ENCODE data around the gene EIF2B4.
A peak's percentile ranks its signal among the peaks of the same experiment; 100 is the strongest.
"Not testable (repeated sequence)": the region's sequence is repeated elsewhere in the genome, so short reads cannot be mapped to it uniquely, and the experiment has no call there.

Gene EIF2B4

DNA sequence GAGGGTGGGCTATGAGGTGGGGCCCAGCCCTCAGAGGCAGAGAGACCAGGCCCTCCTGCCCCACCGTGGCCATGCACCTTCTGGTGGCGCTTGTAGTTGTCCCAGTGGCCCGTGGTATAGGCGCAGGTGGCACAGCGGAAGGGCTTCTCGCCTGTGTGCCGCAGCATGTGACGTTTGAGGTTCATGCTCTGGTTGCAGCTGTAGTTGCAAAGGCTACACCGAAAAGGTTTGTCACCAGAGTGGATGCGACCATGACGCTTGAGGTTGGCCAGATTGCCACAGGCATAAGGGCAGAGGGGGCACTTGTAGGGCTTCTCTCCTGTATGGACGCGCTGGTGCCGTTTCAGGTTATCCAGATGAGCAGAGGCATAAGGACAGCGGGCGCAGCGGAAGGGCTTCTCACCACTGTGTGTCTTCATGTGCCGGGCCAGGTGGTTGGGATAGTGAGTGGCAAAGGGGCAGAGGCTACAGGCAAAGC, 7.5 kb upstream of the EIF2B4 start:
- no peak for DNase-seq (ENCODE audit: low spot score)

DNA sequence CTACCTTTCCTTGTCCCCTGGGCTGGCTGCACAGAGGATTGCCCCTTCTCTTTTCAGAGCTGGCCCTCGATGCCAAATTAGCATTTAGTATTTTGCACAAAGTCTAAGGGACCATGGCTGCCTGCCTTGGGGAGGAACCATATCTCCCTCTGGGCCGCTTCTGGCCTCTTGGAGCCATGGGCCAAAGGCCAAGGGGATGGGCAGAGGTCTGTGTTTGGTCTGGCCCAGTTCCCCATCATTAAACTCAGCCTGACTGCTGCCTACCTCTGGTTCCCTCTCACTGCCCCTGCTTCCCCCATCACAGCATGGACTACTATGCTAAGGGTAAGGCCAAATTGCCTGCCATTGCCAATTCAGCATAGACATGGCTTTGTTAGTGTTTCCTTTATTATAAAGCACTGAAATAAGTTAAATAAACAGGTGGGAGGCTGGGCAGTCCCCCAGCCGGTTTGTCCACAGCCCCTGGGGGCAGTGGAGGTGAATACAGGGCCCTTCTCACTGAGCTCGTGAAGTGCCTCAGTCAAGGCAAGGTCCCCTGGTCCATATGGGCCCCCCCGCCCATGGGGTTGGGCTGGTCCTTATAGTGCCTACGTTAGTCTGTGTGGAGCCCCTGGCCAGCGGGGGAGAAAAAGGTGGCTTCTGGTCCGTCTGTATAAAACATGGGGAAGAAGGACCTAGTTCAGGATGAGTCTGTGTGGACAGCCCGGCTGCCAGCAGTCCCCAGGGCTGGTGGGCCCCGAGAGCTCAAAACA, 6.9 kb upstream of the EIF2B4 start:
- DNase-seq (ENCODE audit: low spot score), result no peak

DNA sequence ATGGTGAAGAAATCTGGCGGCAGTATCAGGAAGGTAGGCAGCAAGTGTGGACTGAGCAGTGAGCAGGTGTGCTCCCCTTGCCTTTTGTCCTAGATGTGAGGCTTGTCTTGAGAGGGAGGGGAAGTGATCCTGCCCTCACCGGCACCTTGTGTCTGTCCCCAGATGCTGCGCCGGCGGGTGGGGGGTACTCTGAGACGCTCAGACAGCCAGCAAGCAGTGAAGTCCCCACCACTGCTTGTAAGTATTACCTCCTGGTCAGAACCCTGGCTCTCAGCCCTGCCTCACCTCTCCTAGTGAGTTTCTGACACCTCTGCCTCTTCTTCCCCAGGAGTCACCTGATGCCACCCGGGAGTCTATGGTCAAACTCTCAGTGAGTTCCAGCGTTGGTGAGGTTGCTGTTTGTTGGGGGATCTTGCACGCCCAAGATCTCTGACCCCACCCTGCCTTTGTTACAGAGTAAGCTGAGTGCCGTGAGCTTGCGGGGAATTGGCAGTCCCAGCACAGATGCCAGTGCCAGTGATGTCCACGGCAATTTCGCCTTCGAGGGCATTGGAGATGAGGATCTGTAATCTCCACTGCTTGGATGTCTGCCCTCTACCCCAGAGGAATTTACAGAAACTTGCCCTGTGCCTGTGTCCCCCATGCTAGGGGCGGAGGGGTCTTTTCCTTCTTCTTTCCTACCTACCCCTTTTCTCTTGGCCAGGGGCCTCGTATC, 6.2 kb upstream of the EIF2B4 start:
- no peak for DNase-seq (ENCODE audit: low spot score)

DNA sequence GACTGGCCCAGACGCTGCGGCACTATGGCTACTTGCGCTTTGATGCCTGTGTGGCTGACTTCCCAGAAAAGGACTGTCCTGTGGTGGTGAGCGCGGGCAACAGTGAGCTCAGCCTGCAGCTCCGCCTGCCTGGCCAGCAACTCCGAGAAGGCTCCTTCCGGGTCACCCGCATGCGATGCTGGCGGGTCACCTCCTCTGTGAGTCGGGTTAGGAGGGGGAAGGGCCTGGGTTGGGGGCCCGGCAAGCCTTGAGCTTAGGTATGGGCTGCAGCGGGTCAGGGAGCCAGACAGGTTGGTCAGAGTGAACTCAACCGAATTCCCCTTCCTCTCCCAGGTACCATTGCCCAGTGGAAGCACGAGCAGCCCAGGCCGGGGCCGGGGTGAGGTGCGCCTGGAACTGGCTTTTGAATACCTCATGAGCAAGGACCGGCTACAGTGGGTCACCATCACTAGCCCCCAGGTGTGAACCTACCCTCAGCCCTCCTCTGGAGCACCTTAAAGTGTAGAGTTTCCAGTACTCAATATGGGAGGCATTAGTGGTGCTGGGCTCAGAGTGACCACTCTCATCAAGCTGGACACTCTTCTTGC, 5.5 kb upstream of the EIF2B4 start:
- DNase-seq (ENCODE audit: low spot score), result no peak

DNA sequence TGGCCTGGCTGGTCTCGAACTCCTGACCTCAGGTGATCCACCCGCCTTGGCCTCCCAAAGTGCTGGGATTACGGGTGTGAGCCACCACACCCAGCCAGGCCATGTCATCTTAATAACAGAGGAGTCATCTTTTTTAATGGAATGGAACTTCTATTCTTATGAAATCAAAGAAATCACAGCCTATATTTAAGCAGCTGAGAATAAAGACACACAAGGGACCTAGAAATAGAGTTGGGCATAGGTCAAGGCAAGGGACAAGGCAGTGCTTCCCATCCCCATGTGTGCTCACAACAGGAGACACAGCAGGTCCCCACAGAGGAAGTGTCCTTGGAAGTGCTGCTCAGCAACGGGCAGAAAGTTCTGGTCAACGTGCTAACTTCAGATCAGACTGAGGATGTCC, 3.4 kb upstream of the EIF2B4 start:
- DNase-seq (ENCODE audit: low spot score), result no peak

DNA sequence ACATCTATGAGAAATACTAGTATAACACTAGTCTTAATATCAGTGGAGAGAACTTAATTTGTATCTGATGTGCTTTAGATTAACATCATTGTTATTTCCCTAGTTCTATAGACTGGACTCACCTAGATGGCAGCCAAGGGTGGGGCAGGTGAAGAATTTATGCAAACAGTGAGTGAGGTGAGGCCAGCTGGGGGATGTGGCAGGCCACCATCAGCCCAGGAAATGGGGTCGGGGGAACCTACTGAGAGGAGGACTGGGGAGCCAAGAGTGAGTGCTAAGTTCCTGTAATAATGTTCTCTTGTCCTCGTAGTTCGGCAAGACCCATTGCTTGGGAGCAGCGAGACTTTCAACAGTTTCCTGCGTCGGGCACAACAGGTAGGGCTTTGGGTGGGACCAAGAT, 2.8 kb upstream of the EIF2B4 start:
- no peak for DNase-seq (ENCODE audit: low spot score)

DNA sequence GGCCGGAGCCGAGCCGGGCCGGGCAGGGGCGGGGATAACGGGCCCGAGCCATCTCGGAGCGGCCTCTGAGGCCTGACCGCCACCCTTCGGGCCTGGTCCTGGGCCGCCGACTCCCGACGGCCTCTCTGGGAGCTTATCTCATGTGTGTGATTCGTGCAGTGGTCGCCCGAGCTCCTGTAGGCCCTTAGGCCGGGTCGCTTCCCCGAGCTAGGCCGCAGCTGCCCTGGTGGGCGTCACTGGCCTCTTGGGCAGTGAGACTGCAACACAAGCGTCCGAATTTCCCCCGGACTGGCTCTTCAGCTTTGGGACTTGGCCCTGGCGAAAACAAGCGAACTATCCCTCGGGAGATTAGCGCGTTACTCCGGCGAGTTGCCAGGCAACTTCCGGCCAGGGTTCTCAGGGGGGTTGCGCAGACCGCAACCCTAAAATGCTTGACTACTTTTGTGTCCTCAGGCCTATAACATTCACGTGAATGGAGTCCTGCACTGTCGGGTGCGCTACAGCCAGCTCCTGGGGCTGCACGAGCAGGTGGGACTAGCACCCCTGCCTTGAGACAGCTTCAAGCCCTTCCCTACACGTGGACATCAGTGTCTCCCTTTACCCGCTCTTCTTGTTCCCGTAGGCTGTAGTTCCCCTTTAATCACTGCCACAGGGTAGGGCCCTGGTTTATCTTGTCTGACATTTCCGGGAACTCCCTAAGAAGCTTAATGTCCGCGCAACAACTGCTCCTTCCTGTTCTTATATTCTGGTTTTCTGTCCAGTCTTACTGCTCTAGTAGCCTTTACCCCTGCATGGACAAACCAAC, 880 bp upstream of the EIF2B4 start:
- no peak for DNase-seq (ENCODE audit: low spot score)

DNA sequence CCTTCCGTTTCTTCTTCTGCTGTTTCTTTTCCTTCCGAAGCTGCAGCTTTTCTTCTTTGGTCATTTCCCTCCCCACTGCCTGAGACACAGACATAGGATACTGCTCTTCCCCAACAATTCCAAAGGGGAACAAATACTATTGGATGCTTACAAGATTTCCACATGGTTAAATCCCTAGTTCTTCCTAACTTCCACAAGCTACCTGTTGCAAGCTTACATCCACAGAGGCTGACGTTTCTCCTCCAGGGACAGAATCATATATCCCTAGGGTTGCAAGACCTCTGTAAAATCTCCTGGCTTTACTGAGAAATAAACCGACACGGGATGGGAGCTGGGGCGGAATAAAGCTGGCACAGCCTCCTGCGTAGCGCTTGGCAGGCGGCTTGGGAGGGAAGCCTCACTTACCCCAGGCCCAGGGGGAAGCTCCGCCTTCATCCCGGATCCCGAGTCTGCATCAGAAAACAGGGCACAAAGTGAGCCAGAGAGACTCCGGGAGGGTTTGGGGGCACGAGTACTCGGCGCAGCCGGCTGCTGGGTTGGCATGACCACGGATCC, 590 bp downstream of the EIF2B4 start:
- no peak for DNase-seq (ENCODE audit: low spot score)

DNA sequence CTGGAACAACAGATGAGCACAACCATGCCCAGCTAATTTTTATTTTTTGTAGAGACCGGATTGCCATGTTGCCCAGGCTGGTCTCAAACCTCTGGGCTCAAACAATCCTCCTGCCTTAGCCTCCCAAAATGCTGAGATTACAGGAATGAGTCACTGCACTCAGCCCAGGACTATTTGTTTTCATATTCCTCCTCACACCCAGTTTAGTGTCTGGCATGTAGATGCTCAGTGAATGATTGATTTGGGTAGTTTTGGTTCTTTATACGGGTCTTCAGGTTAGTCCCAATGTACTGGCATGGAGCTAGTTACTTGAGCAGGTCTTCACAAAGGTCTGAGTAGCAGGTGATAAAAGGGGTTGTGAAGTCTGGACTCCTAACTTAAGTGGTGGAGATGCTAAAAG, 6.2 kb downstream of the EIF2B4 start:
- DNase-seq (ENCODE audit: low spot score), result no peak

DNA sequence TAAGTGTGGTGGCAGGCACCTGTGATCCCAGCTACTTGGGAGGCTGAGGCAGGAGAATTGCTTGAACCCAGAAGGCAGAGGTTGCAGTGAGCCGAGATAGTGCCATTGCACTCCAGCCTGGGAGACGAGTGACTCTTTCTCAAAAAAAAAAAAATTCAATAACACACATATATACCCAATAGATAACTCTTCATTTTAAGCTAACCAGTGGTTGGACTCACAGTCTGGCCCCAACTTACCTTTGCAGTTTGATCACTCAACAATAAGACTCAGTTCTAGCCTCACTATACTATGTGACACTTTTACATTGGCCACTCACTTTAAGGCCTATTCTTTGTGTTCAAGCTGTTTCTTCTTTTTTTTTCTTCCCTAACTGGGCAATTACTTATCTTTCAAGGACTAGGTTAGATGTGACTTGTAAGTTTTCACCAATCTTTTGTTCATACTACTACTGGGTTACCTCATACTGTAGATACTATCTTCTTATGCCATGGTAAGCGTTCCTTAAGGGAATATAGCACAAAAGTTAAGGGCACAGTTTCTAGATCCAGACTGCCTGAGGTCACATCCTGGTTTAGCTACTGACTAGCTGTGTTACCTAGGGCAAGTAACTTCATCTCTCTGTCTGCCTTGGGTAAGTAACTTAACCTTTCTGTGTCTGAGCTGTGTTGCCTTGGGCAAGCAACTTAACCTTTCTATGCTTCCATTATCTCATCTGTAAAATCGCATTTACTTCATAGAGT, 7.3 kb downstream of the EIF2B4 start:
- DNase-seq (ENCODE audit: low spot score), result no peak

DNA sequence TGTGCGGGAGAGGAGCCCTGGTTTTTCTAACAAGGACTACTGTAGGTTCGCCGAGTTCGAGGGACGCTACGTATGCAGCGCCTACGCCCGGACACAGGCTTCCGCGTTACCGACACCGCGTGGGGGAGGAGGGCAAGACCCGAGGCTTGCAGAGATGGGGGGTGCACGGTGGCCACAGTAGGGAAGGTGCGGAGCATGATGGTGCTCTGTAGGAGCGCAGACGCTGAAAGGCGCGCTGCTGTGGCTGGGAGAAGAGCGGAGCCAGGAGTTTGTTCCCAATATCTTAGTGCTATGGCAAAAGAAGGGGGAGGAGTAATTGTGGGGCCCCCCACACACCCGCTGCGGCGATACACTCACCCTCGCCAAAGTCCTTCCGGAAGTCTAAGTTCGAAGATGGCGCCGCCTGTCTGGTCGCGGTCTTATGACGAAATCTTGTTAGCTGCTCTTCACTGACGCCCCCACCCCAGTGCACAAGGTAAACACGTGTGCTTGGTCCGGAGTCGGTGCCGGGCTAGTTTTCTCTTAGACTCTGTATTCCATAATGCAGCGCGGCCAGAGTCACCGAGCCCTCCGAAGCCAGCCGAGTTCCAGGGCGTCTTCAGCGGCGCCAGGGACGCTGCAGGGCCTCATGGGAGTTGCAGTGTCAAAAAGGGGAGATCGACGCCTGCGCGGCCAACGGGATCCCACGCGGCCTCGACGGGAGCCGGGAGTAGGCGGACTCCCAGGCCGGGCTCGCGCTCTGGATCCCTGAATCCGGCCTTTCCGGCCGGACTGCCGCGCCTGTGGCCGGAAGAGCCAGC, 13.6 kb downstream of the EIF2B4 start, which contains the start of gene GTF3C2:
TSS of gene GTF3C2 (minus strand) at position 383 of the 800 bp plus-strand sequence. CDS start 13,210 bp downstream, outside the sequence.
- peak; percentile 97 for DNase-seq (ENCODE audit: low spot score)

DNA sequence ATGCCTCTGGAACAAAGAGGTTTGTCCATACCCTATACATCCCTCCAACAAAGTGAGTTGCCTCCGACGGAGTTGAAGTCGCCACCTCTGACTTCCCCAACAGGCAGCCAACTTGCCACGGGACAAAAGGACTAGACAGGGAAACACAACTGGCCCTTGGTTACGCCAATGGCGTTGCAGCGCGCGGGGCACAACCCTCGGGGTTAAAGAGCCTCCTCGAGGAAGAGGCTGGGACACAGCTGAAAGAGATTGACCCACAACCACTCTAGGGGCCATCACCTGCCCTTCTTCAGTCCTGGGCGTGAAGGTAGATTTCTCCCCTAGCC, 14.1 kb downstream of the EIF2B4 start:
- DNase-seq (ENCODE audit: low spot score), result peak; percentile 67

DNA sequence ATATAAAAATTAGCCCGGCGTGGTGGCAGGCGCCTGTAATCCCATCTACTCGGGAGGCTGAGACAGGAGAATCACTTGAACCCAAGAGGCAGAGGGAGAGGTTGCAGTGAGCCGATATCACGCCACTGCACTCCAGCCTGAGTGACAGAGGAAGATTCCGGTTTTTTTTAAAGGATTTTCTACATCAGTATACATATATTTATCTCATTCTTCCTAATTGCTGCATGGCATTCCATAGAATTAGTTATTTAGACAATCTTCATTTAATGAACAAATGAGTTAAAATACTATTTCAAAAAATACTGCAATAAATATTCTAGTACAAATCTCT, 15.6 kb downstream of the EIF2B4 start:
- DNase-seq (ENCODE audit: low spot score), result no peak

DNA sequence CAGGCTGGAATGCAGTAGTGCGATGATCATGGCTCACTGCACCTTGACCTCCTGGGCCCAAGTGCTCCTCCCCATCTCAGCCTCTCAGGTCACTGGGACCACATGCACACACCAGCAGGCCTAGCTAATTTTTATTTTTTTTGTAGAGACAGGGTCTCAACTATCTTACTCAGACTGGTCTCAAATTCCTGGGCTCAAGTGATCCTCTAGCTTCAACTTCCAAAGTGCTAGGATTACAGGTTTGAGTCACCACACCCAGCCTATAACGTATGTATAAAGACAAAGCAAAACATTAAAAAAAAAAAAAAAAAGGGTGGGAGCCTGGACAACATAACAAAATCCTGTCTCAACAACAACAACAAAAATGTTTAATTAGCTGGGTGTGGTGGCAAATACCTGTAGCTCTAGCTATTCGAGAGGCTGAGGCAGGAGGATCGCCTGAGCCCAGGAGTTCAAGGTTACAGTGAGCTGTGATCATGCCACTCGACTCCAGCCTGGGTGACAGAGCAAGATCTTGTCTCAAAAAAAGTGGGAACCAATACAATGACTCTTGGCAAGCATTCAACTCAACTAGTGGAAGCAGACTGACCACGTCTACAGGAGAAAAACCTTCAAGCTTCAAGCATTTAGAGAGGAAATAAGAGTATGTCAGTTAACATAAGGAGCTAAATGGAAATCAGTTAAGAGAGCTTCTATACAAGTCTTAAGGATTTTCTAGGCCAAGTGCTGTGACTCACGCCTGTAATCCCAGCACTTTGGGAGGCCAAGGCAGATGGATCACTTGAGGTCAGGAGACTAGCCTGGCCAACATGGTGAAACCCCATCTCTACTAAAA, 16.2 kb downstream of the EIF2B4 start:
- no peak for DNase-seq (ENCODE audit: low spot score)

DNA sequence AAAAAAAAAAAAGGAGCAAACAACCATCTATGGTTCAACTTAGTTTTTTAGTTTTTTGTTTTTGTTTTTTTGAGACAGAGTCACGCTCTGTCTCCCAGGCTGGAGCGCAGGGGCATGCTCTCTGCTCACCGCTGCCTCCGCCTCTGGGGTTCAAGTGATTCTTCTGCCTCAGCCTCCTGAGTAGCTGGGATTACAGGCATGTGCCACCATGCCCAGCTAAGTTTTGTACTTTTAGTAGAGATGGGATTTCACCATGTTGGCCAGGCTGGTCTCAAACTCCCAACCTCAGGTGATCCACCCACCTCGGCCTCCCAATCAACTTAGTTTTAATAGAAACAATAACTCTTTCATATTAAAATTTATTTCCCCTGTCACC, 16.8 kb downstream of the EIF2B4 start:
- not testable (repeated sequence) for DNase-seq (ENCODE audit: low spot score)

DNA sequence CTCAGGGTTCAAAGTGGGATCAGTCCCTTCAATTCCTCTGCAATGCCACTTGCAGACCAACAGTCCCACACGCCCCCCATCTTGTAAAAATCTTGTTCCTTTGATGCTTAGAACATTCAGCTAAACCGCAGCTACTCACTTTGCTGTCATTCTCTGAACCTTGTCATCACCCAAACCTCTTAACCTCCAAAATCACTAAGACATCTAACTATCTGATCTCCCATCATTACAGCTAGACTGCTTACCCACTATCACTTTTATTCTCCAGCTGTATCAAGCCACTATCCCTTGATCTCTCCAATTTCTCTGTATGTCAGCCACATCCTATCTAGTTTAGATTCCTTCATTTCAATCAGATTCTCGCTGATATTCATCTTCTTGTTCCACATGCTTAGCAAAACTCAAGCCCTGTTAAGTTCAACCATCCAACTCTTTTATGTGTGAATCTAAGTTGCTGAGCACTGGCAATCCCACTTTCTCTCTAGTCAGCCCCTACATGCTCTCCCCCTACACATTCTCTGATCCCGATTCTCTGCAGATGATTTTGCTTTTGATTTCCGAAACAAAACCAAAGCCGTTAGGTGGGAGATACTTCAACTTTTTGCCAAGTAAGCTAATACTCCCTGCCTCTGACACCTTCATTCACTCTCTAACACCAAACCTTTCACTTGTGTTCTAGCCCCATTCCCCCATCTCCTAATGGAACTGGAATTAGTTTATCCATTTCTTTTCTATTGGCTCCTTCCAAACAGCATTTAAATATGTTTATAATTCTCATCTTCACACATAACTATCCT, 18.1 kb downstream of the EIF2B4 start:
- DNase-seq (ENCODE audit: low spot score), result no peak

DNA sequence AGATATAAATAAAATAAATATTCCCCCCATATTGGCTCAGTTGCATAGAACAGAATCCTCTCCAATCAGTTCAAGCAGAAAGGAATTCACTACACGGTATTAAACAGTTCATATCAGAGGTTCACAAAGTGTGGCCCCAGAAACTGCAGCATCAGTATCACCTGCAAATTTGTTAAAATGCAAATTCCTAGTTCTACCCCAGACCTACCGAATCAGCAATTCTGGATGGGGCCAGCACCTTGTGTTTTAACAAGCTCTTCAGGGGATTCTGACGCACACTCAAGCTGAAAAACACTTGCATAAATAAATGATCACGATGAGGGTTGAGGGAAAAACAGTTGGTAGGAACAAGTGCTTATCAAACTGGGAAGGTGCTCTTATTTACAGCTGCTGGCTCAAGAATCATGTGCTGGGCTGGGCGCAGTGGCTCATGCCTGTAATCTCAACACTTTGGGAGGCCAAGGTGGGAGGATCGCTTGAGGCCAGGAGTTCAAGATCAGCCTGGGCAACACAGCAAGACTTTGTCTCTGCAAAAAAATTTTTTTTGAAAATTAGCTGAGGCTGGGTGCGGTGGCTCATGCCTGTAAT, 19.9 kb downstream of the EIF2B4 start:
- no peak for DNase-seq (ENCODE audit: low spot score)

DNA sequence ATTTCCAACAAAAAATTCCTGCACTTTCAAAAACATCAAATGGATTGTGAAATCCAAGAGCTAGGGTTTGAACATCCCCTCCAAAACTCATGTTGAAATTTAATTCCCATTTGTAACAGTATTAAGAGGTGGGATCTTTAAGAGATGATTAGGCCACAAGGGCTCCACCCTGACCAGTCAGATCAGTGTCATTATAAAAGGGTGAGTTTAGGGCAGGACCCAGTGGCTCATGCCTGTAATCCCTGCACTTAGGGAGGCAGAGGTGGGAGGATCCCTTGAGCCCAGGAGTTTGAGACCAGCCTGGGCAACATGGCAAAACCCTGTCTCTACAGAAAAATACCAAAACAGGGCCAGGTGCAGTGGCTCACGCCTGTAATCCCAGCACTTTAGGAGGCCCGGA, 22.5 kb downstream of the EIF2B4 start:
- no peak for DNase-seq (ENCODE audit: low spot score)

DNA sequence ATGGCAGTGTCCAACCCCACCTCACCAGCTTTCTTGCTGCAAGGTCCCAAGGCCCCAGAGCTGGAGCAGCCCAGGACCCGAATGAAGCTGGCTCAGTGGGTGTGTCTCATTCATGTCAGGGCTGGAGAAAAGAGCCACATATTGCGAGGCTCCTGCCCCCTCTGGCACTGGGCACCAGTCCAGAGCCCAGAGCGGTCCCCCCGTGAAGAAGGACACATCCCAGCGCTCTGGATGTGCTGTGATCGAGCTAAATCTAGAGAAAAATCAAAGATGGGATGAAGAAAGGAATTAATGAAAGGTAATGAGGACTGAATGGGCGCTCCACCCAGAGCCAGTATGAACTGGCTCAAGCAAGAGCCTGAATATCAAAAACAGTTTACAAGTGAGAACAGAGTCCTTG, 34.0 kb downstream of the EIF2B4 start:
- no peak for DNase-seq (ENCODE audit: low spot score)

Measured in left forelimb (tissue), 1 donor.